ENCODE measurements around the gene ELMO1. TPM values are rescaled to one million over a fixed set of nuclear protein-coding genes. Genes with fewer than 3 reads are reported as not detected.

ELMO1 gene
- polyA plus RNA-seq, 3 donors: 11.1 to 11.8 (median 11.4) TPM

GRCh38 chr7:36854652-36855051, 594.0 kb downstream of the ELMO1 start:
- DNase-seq: no peak

GRCh38 chr7:36852931-36853330, 595.7 kb downstream of the ELMO1 start:
- DNase-seq: no peak

- no peak for DNase-seq
These were observed 596.6 kb downstream of the ELMO1 start for GRCh38 chr7:36852017-36852416.

- DNase-seq: no peak
These were observed 597.3 kb downstream of the ELMO1 start for GRCh38 chr7:36851382-36851781.

GRCh38 chr7:36847946-36848345, 600.7 kb downstream of the ELMO1 start:
- no peak for DNase-seq

- DNase-seq: no peak
These were observed 604.3 kb downstream of the ELMO1 start for GRCh38 chr7:36844374-36844773.

GRCh38 chr7:36840904-36841303, 607.8 kb downstream of the ELMO1 start:
- DNase-seq: no peak

GRCh38 chr7:36838616-36839225, 609.9 kb downstream of the ELMO1 start:
- DNase-seq: no peak

GRCh38 chr7:36831049-36831448, 617.6 kb downstream of the ELMO1 start:
- DNase-seq: no peak

- peak; percentile 23 for DNase-seq
These were observed 620.6 kb downstream of the ELMO1 start for GRCh38 chr7:36827726-36828703.

GRCh38 chr7:36825501-36825900, 623.2 kb downstream of the ELMO1 start:
- no peak for DNase-seq

GRCh38 chr7:36823353-36823752, 625.3 kb downstream of the ELMO1 start:
- no peak for DNase-seq

- no peak for DNase-seq
These were observed 627.0 kb downstream of the ELMO1 start for GRCh38 chr7:36821617-36822016.

GRCh38 chr7:36820527-36821170, 628.0 kb downstream of the ELMO1 start:
- DNase-seq: no peak

- no peak for DNase-seq
These were observed 629.0 kb downstream of the ELMO1 start for GRCh38 chr7:36819639-36820038.

GRCh38 chr7:36814311-36814710, 634.4 kb downstream of the ELMO1 start:
- no peak for DNase-seq

- DNase-seq: no peak
These were observed 636.9 kb downstream of the ELMO1 start for GRCh38 chr7:36811807-36812206.

GRCh38 chr7:36810489-36810888, 638.2 kb downstream of the ELMO1 start:
- DNase-seq: no peak

- DNase-seq: no peak
These were observed 638.6 kb downstream of the ELMO1 start for GRCh38 chr7:36810032-36810431.

GRCh38 chr7:36809510-36809909, 639.2 kb downstream of the ELMO1 start:
- DNase-seq: no peak

GRCh38 chr7:36809086-36809485, 639.6 kb downstream of the ELMO1 start:
- no peak for DNase-seq

GRCh38 chr7:36806891-36807290, 641.8 kb downstream of the ELMO1 start:
- DNase-seq: no peak

All from renal pelvis (tissue), 4 donors.